NCI-H1930 (cell line): ENCODE data around the gene DOCK10.
"Not testable (repeated sequence)": the region's sequence is repeated elsewhere in the genome, so short reads cannot be mapped to it uniquely, and the experiment has no call there.

ENCODE experiments used
- DNase-seq, 2 experiments: peaks; one replicate each; lab custom pipeline; 2025; lab: John Stamatoyannopoulos, UW

DOCK10 gene

DNA sequence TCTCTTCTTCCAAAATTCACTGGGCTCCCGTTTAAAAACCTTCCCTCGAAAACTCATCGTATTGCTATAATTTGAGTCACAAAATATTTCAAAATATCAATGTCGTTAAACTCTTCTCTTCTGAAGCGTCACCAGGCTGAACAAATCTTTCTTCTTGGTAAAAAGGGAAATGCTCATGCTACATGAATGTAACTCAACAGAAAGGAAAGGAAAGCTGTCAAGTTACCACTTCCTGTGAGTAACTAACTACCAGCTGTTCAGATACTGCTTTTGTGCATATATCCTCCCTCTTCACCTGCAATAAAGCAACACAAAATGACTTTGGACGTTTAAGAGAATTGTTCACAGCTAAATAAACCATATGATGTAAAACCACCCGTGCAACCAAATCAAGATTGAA, 95.4 kb downstream of the DOCK10 start:
- no peak for DNase-seq

DNA sequence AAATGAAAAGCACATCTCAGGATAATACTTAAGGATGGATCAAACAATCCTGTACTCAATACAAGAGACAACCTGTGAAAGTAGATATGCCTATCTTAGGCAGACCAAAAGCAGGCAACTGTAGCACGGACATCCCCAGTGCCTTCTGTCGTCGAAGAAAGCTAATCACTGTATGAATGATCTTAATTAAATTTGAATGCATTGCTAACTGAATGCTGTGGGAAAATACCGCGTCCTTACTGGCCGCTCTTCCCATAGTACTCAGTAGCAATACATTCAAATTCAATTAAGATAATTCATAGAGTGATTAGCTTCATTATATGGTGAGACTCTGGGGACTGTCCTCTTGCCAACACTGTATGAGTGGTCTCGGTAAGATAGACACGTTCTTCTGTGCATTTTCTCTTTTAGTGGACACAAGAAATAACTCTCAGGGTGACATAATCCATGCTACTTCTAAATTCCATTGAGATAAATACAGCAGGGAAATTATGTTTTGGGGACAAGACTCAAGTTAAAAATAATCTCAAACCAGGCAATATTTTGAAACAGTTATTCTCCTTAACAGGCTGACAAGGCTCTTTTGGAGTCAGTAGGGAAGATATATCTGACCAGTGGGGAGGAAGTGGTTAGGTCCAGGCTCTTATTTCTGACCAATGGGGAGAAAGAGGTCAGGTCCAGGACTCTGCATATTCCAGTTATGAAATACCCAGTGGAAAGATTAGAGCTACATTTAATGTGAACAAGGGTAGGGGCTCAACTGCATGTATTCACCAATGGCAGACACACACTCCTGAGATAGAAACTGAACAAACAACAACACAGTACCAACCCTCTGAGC, 97.3 kb downstream of the DOCK10 start:
- peak in 1 of 2 experiments; percentile 6 for DNase-seq

DNA sequence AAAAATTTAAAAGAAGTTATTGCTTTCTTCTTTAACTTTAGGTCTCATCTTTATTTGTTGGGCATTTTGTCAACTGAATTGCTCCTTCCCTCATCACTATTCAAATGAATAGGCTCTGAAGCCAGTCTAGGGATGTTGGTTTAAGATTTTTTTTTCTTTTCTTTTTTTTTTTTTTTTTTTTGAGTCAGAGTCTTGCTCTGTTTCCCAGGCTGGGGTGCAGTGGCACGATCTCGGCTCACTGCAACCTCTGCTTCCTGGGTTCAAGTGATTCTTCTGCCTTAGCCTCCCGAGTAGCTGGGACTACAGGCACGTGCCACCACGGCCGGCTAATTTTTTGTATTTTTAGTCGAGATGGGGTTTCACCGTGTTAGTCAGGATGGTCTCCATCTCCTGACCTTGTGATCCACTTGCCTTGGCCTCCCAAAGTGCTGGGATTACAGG, 98.6 kb downstream of the DOCK10 start:
- DNase-seq: not testable (repeated sequence)

DNA sequence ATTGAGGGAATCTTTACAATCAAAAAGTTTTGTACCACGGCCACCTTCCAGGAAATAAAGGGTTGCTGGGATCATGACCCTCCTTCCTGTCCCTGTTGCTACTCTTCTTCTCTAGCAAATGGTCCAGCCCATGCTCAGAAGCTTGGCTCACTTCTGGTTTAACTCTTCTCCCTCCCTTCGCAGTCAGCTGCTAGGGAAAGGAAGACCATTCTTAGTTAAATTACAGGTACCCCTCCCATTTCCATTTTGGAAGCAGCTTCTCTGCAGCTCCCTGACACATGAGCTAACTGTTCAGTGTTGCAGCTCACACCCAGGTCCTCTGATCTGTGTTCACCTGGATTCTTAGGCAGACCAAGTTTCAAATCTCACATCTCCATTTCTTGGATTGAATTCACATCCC, 100.3 kb downstream of the DOCK10 start:
- no peak for DNase-seq

DNA sequence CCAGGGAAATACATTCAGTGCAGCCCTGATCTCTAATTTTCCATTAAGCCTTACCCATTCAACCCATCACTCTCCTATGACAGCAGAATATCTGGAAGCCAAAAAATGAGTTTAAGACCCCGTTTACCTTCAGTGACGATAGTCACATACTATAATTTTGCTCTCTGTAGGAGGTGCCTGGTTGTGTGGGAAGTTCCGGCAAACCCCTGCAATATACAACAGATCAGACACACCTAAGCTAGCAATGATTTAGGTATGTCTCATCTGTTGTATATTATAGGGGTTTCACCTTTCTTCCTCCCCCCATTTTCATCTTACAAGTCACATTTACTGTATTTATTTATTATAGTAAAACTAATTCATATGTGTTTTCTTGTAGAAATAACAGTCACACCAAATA, 101.7 kb downstream of the DOCK10 start:
- no peak for DNase-seq

DNA sequence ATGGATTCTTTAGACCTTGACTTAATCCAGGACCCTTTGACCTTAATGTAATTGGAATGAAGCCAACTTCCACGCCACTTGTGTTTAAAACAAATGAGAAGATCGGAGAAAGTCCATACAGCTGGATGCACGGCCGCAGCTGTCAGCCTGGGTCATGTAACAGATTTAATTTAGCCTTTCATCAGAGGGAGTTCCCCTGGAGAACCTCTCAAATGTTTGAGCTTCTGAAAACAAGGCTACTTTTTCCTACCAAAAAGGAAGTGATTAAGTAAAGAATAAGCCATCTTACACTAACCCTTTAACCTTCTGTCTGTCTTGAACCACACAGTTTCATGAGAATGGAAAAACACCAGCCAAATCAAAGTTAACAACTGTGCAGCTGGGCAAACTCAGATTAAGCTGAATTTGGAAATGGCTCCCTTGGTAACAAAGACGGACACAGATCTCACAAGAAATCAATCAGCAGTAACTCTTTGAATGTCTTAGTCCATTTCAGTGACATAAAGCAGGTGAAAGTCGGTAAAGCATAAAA, 103.6 kb downstream of the DOCK10 start:
- DNase-seq: peak in 1 of 2 experiments; percentile 11

DNA sequence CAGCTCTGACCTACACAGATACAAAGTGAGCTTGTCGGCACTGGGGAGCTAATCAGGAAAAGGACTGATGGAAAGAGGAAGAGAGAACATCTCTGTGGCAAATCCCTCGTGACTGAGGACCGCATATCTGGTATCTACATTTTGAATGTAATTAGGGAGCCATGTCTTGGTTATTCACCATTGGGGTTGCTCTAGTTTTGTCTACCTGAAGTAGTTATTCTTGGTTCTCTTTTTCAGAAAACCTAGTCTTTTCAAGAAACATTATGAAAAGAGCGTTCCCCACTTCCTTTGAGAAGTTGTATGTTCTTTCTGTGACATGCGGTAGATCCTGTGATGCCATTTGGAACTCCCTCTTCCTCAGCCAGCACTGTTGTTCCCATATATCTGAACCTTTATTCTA, 104.4 kb downstream of the DOCK10 start:
- no peak for DNase-seq

DNA sequence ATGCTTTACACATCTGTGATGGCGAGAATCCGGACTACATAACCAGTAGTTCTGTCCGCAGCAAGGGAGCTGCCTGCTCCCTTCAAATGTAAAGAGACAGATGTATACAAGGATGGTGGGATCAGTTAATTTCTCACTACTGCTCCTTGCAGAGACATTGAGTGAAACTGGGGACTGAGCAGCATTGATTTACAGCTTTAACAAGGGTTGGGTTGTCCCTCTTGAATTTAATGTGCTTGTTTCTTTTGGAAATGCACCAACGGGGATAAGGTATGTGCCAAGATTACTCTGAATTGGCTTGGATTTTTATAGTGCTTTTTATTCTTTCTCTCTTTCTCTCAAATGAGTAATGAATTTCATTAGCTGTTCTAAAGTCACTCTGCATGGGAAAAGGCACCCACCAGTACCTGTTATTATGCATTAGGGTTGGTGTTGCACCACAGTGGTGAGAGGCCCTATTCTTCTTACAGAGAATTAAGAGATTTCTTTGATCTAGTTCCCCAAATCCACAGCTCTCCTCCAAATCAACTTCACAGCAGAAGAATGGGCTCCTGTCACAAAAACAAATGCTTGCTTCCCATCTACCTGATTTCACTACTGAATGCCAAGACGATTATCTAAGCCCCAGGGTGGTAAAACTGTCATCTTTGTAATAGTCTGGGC, 107.6 kb downstream of the DOCK10 start:
- DNase-seq: no peak

DNA sequence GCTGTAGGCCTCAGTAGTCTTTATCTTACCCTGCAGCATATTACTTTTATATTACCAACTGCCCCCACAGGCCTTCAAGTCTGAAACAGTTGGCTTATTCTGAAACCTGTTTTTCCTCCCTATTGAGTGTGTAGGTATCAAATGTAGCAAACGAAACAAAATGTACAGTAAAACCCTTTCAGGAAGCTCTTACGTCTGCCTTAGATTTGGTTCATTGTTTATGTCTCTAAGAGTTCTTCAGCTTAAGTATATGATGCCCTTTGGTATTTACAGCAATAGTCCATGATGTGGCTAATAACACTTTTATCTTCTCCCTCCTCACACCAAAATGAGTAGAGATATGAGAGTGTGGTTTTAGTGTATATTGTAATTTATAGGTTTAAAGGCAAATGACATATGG, 108.8 kb downstream of the DOCK10 start:
- DNase-seq: no peak

DNA sequence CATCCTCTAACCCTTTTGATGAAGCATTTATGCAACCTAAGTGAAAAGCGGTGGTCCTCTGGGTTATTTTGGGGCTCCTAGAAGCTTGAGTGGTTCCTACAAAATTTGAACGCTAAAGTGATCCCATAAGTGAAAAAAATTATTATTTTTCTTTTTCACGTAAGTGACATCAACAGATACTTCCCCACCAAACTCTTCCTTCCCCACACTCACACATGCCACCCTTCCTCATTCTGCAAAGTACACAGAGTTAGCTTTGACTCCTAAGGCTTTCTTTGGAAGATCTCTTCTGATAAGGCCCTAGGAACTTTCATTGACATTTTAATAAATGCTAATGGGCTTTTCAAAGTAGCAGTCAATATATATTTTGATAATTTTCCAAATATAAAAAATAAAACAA, 109.7 kb downstream of the DOCK10 start:
- no peak for DNase-seq

DNA sequence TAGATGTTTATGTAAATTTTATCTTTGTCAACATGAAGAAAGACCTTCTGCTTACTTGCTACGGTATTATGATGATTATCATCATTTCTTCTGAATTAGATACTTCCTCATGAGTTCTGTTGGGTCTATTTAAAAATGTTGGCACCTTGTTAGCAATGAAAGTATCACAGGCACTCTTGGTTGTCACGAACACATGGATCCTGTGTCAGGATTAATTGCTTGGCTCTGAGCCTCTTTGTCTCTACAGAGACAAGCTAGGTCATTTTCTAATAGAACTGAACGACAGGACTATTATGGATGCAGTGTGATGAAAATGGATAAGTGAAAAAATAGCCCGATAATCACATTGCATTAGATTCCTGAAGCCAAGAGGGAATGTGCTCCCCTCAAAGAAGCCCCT, 110.3 kb downstream of the DOCK10 start:
- no peak for DNase-seq

DNA sequence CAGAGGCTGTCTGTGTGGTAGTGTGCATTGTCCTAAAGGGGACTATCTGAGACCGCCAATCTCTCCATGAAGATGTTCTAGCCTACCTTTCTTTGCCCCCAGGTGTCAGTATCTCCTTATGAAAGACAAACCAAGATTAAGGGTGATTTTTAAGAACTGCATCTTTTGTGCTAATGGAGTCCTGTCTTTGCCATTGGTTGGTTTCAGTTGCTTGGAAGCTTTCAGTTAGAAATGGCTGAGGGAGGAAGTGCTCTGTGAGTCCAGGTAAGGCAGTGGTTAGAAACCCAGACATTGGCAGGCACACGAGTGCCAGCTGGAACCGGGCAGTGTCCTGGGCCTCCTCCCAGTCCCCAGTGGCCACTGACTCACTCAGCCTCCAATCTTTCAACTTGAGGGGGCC, 111.3 kb downstream of the DOCK10 start:
- DNase-seq: no peak

DNA sequence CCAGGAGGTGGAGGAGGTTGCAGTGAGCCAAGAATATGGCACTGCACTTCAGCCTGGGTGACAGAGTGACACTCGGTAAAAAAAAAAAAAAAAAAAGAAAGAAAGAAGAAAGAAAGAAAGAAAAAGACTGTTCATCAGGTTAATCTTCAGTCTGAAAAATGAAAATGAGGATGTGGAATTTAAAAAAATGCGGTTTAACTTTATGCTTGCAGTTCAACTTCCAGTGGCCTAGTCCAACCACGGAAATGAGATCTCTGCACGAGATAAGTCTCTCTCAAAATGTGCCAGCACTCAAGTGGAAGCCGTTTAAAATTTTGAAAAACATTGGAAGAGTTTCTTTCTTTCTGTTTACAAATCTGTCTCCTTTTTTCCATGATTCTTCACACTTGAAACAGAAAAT, 112.1 kb downstream of the DOCK10 start:
- DNase-seq: no peak

DNA sequence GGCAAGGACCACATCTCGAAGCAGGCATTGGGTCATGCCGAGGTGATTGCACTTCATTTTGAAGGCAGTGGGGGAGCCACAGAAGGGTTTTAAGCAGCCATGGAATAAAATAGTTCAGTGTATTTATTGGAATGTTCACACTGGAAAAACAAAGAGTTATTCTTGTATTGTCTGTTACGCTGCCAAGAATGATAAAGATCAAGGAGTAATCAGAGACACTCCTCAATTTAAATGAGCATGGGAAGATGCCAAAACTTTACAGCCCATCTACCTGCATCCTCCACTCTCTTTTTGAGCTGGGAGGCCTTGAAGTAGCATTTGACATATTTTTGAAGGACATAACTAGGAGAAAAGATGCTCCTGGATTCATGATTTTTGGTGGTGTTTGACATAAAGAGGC, 112.8 kb downstream of the DOCK10 start:
- DNase-seq: no peak

DNA sequence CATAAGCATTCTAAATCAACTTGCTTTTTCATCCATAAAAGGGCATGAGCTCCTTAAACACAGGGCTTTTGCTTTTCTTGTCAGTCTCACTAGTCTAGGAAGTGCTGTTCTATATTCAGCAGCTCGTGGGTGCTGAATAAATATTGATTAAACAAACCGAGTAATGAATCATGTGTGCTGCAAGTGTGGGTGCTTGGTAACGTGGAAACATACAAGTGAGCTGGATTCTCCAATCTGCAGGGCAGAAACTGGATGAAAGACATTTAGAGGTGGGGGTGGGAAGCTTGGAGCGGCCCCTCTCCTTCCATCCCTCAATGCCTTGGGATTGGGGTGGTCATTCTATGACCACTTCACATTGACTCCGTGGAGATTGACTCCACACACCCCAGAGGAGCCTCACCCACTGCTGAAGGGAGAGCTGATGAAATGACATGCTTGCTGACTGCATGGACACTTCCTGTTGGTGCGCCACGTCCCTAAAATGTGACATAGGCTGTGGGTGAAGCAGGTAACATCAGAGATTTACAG, 114.6 kb downstream of the DOCK10 start:
- no peak for DNase-seq

DNA sequence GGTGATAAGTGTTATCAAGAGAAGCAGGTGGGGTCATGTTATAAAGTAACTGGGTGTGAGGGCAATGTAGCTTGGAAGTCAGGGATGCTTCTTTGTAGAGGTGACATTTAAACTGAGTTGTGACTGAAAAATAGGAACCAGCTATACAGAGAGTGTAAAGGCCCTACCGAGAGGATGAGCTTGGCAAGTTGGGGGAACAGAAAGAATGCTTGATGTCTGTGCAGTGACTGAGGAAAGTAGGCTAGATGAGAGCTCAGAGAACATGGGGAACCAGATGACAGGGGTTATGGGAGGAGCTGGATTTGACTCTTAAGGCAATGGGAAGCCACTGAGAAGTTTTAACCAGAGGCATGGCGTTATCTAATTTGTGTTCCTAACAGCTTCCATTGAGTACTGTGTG, 115.3 kb downstream of the DOCK10 start:
- no peak for DNase-seq

DNA sequence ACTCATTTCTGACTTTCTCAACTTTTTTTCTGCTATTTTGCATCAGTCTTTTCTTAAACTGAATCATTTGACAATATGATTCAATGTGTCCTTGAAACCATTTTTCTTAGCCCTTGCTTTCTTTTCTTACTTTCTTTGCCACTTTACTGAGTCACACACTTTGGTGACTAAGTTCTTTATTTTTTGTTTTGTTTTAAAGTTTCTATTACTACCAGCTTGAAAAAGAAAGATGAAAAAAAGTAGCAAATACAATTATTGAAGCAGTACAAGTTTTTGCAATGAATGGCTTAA, 116.5 kb downstream of the DOCK10 start:
- DNase-seq: no peak

DNA sequence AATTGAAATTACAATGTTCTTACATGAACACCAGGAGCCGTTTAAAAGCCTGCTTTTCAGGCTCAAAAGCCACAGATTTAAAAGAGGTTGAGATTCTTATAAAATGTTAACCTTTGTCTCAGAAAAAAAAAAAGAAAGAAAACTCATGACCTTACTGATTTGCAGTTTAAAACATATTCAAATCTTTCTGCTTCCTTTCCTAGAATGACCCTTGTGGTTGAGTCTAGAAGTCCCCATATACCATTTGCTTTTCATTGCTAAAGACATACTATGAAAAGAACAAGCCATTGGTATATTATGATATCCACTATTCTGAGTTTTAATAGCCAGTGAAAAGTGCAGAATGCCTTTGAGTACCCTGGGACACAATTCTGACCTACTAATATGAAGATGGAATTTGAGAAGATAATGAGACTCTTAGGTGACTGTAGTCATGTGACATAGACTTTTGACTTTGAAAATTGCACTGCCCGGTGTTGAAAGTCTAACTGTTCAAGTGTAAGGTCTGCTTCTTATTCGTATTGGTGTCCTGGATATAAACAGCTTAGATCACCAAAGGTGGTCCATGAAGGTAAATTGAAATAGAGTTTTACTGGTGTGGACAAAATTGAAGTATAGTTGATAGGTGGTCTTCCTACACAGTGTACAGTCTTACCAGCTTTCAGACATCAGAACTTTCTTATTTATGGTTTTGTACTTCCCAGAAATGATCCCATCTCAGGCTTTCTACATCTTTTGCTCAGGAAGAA, 117.0 kb downstream of the DOCK10 start:
- DNase-seq: no peak

DNA sequence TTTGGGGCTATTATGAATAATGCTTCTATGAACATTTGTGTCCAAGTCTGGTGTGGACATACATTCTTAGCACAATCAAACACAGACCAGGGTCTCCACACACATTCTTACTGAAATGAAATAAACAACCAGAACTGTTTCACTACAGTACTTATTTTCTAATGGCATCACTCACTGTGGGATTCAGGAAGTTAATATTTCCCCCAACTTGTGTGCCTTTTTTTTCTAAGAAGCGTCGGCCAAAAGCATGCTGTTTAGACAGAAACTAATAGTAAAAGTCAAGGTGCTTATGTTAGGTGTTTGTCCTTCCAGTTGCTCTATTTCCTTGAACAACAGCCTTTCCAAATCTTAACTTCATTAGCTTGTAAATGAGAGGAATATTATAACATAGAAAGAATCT, 117.6 kb downstream of the DOCK10 start:
- no peak for DNase-seq

DNA sequence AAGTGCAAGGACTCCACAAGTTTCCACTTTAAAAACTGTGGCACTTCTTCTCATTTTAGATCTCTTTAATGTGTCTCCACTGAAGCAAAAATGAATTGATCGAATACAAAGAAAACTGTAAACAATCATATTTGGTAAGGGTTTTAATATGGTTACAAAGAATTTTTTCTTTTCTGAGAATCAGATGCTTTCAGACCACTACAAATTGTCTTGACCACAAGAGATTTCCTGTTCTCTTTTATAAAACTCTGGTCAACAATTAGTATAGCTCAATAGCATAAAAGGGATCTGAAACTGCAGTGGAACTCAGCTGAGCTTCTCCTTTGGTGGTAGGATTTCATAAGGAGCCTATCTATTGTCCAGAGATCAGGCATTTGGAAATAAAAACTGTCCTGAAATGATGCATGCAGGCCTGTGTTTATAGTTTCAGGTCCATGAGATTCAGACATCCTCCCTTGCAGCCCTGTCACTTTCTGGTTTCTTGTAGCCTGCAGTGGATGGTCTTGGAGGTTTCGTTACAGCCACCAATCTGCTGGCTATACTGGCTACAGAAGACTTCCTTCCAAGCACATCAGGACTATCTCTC, 120.0 kb downstream of the DOCK10 start:
- no peak for DNase-seq

DNA sequence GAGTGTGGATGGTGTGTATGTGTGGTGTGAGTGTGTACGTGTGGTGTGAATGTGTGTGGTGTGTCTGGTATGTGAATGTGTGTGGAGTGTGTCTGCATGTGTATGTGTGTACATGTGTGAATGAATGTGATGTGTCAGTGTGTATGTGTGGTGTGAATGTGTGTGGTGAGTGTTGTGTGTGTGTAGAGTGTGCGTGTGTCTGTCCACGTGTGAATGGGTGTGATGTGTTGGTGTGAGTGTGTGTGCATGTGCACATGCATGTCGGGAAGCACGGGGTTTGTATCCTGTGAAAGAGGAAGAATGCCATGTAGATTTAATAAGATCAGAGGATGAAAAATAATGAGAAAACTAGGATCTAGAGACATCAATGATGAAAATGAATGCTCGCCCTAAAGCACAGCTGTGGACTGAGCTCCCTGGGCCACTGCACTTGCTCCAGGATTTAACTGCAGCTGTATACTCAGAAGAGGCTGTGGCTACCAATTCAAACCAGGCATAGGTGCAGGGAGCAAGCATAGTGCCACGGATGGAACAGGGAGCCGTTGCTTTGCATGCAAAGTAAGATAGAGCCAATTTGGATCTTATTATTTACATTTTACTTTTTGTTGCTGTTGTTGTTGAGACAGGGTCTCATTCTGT, 122.7 kb downstream of the DOCK10 start:
- no peak for DNase-seq
